GM19372 (cell line): Measurements from ENCODE around the gene NEGR1.

ENCODE experiments used
- ATAC-seq: cut with Tn5 transposase; IDR thresholded peaks from one replicate; pipeline ENCODE4 v1.9.1; 2021; ENCODE audit warnings: mild to moderate bottlenecking, low read depth, moderate library complexity; ENCODE audit not compliant: unreplicated experiment

The NEGR1 gene

GRCh38 chr1:72129869-72130268 is 152.5 kb downstream of the NEGR1 start:
- ATAC-seq = no peak

GRCh38 chr1:72122099-72122880 is 160.0 kb downstream of the NEGR1 start:
- no peak for ATAC-seq

- ATAC-seq = no peak
Measured at GRCh38 chr1:72119491-72119890, 162.8 kb downstream of the NEGR1 start.

GRCh38 chr1:72117621-72118020 is 164.7 kb downstream of the NEGR1 start:
- no peak for ATAC-seq

- no peak for ATAC-seq
Measured at GRCh38 chr1:72115290-72115689, 167.0 kb downstream of the NEGR1 start.

- no peak for ATAC-seq
Measured at GRCh38 chr1:72111662-72112061, 170.7 kb downstream of the NEGR1 start.

- no peak for ATAC-seq
Measured at GRCh38 chr1:72109916-72110315, 172.4 kb downstream of the NEGR1 start.

GRCh38 chr1:72105201-72105600 is 177.1 kb downstream of the NEGR1 start:
- no peak for ATAC-seq

GRCh38 chr1:72101840-72102632 is 180.3 kb downstream of the NEGR1 start:
- no peak for ATAC-seq

GRCh38 chr1:72100771-72101170 is 181.6 kb downstream of the NEGR1 start:
- ATAC-seq = no peak

- ATAC-seq = no peak
Measured at GRCh38 chr1:72097851-72098570, 184.3 kb downstream of the NEGR1 start.

GRCh38 chr1:72094209-72094608 is 188.1 kb downstream of the NEGR1 start:
- ATAC-seq = no peak

GRCh38 chr1:72086394-72086793 is 195.9 kb downstream of the NEGR1 start:
- ATAC-seq = no peak

- ATAC-seq = no peak
Measured at GRCh38 chr1:72075425-72075824, 206.9 kb downstream of the NEGR1 start.

- no peak for ATAC-seq
Measured at GRCh38 chr1:72066431-72066830, 215.9 kb downstream of the NEGR1 start.

GRCh38 chr1:72064196-72065075 is 217.9 kb downstream of the NEGR1 start:
- no peak for ATAC-seq

- no peak for ATAC-seq
Measured at GRCh38 chr1:72063364-72064044, 218.8 kb downstream of the NEGR1 start.

GRCh38 chr1:72062584-72062983 is 219.8 kb downstream of the NEGR1 start:
- no peak for ATAC-seq

- ATAC-seq = no peak
Measured at GRCh38 chr1:72060466-72061245, 221.7 kb downstream of the NEGR1 start.
